ENCODE data around the gene AGO3. TPM values are rescaled to one million over a fixed set of nuclear protein-coding genes. Genes with fewer than 3 reads are reported as not detected.

The AGO3 gene
- total RNA-seq, 6 experiments from 2014 or later = 18.3 to 24.0 (median 21.4) TPM

GRCh38 chr1:36093226-36093625 lies 162.3 kb downstream of the AGO3 start:
- DNase-seq = no peak
- no peak overlapping the region for H3K4me3 Mint-ChIP-seq
- H3K9me3 Mint-ChIP-seq = no peaks in the 10 kb centered on the region
- TF ChIP-seq CTCF (IDR thresholded peaks at IDR 0.05) = no peak
- peaks cover 4% of the 10 kb centered on the region; the same call in 1 of the 2 replicates for H3K27me3 Mint-ChIP-seq (ENCODE audit: insufficient read depth)
- no peak overlapping the region for H3K27ac Mint-ChIP-seq
- H3K36me3 Mint-ChIP-seq (ENCODE audit: low read depth) = peaks cover 11% of the 10 kb centered on the region
- peaks cover 24% of the 10 kb centered on the region for H3K4me1 Mint-ChIP-seq (ENCODE audit: low read depth)

- Mint-ChIP-seq H3K4me3 (no peak overlapping the region), H3K27ac (no peak overlapping the region), H3K36me3 (ENCODE audit: low read depth) (peaks cover 11% of the 10 kb centered on the region), H3K9me3 (no peaks in the 10 kb centered on the region), H3K27me3 (ENCODE audit: insufficient read depth) (peaks cover 4% of the 10 kb centered on the region; the same call in 1 of the 2 replicates), H3K4me1 (ENCODE audit: low read depth) (peaks cover 24% of the 10 kb centered on the region)
- no peak for TF ChIP-seq CTCF (IDR thresholded peaks at IDR 0.05)
- DNase-seq = no peak
Measured at GRCh38 chr1:36093929-36094328, 163.0 kb downstream of the AGO3 start.

- Mint-ChIP-seq H3K9me3 (no peaks in the 10 kb centered on the region), H3K36me3 (ENCODE audit: low read depth) (peaks cover 5% of the 10 kb centered on the region), H3K27me3 (ENCODE audit: insufficient read depth) (peaks cover 4% of the 10 kb centered on the region; the same call in 1 of the 2 replicates), H3K4me3 (no peak overlapping the region), H3K4me1 (ENCODE audit: low read depth) (peaks cover 21% of the 10 kb centered on the region), H3K27ac (0 out of 2 replicates have a peak overlapping the region, but pooled peaks have one; percentile 5)
- TF ChIP-seq CTCF (IDR thresholded peaks at IDR 0.05) = no peak
- DNase-seq = no peak
Measured at GRCh38 chr1:36094621-36095061, 163.7 kb downstream of the AGO3 start.

- Mint-ChIP-seq H3K27me3 (ENCODE audit: insufficient read depth) (peaks cover 3% of the 10 kb centered on the region; the same call in 1 of the 2 replicates), H3K36me3 (ENCODE audit: low read depth) (no peaks in the 10 kb centered on the region; the same call in 1 of the 2 replicates), H3K27ac (no peak overlapping the region), H3K4me1 (ENCODE audit: low read depth) (peaks cover 24% of the 10 kb centered on the region), H3K9me3 (no peaks in the 10 kb centered on the region), H3K4me3 (no peak overlapping the region)
- TF ChIP-seq CTCF (IDR thresholded peaks at IDR 0.05) = no peak
- DNase-seq = no peak
Measured at GRCh38 chr1:36095760-36096405, 165.0 kb downstream of the AGO3 start.

- Mint-ChIP-seq H3K36me3 (ENCODE audit: low read depth) (no peaks in the 10 kb centered on the region), H3K27me3 (ENCODE audit: insufficient read depth) (peaks cover 3% of the 10 kb centered on the region; the same call in 1 of the 2 replicates), H3K27ac (no peak overlapping the region), H3K4me1 (ENCODE audit: low read depth) (peaks cover 24% of the 10 kb centered on the region), H3K4me3 (no peak overlapping the region), H3K9me3 (no peaks in the 10 kb centered on the region)
- peak; percentile 68 for TF ChIP-seq CTCF (IDR thresholded peaks at IDR 0.05)
- DNase-seq = peak; percentile 23
Measured at GRCh38 chr1:36096500-36097432, 165.9 kb downstream of the AGO3 start.
